ENCODE results near the gene SH3GLB2.

- TF ChIP-seq POLR2A (IDR thresholded peaks at IDR 0.05) (no peak), CTCF (IDR thresholded peaks at IDR 0.05) (no peak)
These were observed 49.1 kb upstream of the SH3GLB2 start for GRCh38 chr9:129077236-129077635.
